ENCODE results near the gene SUPT6H.

Gene SUPT6H

DNA sequence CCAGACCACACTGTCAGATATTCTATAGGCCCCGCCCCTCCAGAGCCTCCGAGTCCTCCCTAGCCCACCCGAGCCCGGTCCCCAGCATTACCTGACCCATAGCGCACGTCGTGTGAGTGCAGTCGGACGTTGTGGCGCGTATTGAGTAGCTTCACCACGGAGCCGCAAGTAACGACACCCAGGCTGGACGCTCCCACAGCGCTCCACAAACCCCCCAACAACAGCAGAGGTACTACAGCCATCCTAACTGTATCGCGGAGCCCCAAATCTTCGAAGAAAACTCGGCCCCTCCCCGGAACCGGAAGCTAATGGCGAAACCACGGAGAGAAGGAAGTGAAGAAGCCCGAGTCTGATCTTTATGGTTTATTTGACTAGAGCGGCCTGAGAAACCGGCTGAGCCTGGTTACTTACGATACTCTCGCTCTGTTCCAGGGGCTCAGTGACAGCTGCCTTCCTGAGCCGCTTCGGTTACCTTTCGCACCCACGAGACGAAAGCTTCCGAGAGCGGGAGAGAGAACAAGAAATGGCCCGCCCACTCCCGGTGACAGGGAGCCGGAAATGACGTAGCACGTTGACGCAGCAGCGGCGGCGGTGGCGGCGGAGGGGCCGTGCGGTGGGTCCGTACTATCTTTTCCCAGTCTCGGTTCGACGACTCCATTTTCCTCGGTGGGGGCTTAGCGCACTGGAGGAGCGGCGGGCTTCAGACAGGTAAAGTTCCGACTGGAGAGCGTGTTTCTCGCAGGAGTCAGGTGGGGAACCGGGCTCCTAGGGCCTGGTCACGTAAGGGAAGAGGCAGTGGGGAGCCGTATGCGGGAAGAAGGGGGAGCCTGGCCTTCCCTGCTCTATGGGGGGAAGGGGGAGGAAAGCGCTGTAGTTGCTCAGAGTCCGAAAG is at the start of gene SUPT6H, which contains the start of gene SDF2:
TSS of gene SUPT6H (plus strand) at position 571 of the 892 bp plus-strand sequence. CDS start 11,197 bp downstream, outside the sequence.
TSS of gene SDF2 (minus strand) at position 272 of the 892 bp plus-strand sequence. CDS start at position 242, 30 bp downstream.
- peak within 1 kb of the TSS; percentile 95 for H3K4me2 ChIP-seq (ENCODE audit: low read length)
- H3K9me3 ChIP-seq (ENCODE audit: low read length), result peaks cover 3% of the 10 kb centered on the region; the same call in 1 of the 2 replicates
- H3K9me2 ChIP-seq (ENCODE audit: low read depth, low read length), result no peaks in the 10 kb centered on the region
- peak within 1 kb of the TSS; percentile 78 for H3K9ac ChIP-seq (ENCODE audit: low read length)
- H2AFZ ChIP-seq (ENCODE audit: low read length), result no peak within 1 kb of the TSS
- no peaks in the 10 kb centered on the region for H3F3A ChIP-seq (ENCODE audit: insufficient read depth, low read length)
- peaks cover 46% of the 10 kb centered on the region for H3K36me3 ChIP-seq (ENCODE audit: insufficient read depth, low read length)
- H3K79me2 ChIP-seq (ENCODE audit: insufficient read depth, low read length), result peaks cover 53% of the 10 kb centered on the region
- no peaks in the 10 kb centered on the region for H3K27me3 ChIP-seq (ENCODE audit: insufficient read depth, low read length)
- H4K20me1 ChIP-seq (ENCODE audit: insufficient read depth, low read length), result no peaks in the 10 kb centered on the region
- no peak for TF ChIP-seq EZH2 (IDR thresholded peaks at IDR 0.05; ENCODE audit: borderline replicate concordance, low read length)
- TF ChIP-seq, protein P1, sequence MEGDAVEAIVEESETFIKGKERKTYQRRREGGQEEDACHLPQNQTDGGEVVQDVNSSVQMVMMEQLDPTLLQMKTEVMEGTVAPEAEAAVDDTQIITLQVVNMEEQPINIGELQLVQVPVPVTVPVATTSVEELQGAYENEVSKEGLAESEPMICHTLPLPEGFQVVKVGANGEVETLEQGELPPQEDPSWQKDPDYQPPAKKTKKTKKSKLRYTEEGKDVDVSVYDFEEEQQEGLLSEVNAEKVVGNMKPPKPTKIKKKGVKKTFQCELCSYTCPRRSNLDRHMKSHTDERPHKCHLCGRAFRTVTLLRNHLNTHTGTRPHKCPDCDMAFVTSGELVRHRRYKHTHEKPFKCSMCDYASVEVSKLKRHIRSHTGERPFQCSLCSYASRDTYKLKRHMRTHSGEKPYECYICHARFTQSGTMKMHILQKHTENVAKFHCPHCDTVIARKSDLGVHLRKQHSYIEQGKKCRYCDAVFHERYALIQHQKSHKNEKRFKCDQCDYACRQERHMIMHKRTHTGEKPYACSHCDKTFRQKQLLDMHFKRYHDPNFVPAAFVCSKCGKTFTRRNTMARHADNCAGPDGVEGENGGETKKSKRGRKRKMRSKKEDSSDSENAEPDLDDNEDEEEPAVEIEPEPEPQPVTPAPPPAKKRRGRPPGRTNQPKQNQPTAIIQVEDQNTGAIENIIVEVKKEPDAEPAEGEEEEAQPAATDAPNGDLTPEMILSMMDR (IDR thresholded peaks at IDR 0.05; ENCODE audit: low read length), result no peak
- H3K4me3 ChIP-seq (ENCODE audit: low read depth, low read length, poor library complexity, severe bottlenecking), result peak within 1 kb of the TSS; percentile 85
- H3K4me1 ChIP-seq (ENCODE audit: insufficient read depth, low read length, severe bottlenecking), result peaks cover 35% of the 10 kb centered on the region
- H3K27ac ChIP-seq (ENCODE audit: low read depth, low read length, poor library complexity, severe bottlenecking), result peak within 1 kb of the TSS; percentile 88

DNA sequence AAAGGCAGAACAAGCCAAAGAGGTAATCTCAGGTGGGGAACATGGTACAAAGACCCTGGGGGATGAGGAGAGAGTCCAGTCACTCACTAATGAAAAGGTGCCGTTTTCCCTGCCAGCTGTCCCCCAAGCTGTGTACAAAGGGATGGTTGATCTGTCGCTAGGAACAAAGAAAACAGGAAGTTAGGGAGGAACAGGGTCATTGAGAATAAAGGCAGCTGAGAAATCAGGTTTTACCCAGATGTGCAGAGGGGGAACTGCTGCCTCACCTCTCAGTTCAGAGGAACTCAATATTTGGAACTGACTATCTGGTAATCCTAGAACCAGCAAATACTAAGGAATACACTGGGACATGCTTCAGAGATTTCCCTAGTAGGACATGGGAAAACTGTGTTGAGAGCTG is 49.5 kb upstream of the SUPT6H start:
- H3K9me2 ChIP-seq (ENCODE audit: low read depth, low read length), result no peaks in the 10 kb centered on the region
- H3K27ac ChIP-seq (ENCODE audit: low read depth, low read length, poor library complexity, severe bottlenecking), result no peak overlapping the region
- peaks cover 81% of the 10 kb centered on the region for H3K36me3 ChIP-seq (ENCODE audit: insufficient read depth, low read length)
- no peak overlapping the region for H3K4me3 ChIP-seq (ENCODE audit: low read depth, low read length, poor library complexity, severe bottlenecking)
- H3K9me3 ChIP-seq (ENCODE audit: low read length), result no peaks in the 10 kb centered on the region
- H3K4me2 ChIP-seq (ENCODE audit: low read length), result no peak overlapping the region
- H2AFZ ChIP-seq (ENCODE audit: low read length), result no peak overlapping the region
- H3K9ac ChIP-seq (ENCODE audit: low read length), result no peak overlapping the region
- H4K20me1 ChIP-seq (ENCODE audit: insufficient read depth, low read length), result no peaks in the 10 kb centered on the region
- H3K4me1 ChIP-seq (ENCODE audit: insufficient read depth, low read length, severe bottlenecking), result no peaks in the 10 kb centered on the region
- no peak for TF ChIP-seq EZH2 (IDR thresholded peaks at IDR 0.05; ENCODE audit: borderline replicate concordance, low read length)
- TF ChIP-seq, protein P1 (IDR thresholded peaks at IDR 0.05; ENCODE audit: low read length), result no peak
- H3K79me2 ChIP-seq (ENCODE audit: insufficient read depth, low read length), result no peaks in the 10 kb centered on the region
- no peaks in the 10 kb centered on the region for H3K27me3 ChIP-seq (ENCODE audit: insufficient read depth, low read length)
- no peaks in the 10 kb centered on the region for H3F3A ChIP-seq (ENCODE audit: insufficient read depth, low read length)

GRCh38 chr17:28612936-28613872 is 48.8 kb upstream of the SUPT6H start:
- Histone ChIP-seq H3K9me3 (ENCODE audit: low read length) (no peaks in the 10 kb centered on the region), H3K4me3 (ENCODE audit: low read depth, low read length, poor library complexity, severe bottlenecking) (no peak overlapping the region), H2AFZ (ENCODE audit: low read length) (no peak overlapping the region), H3K9ac (ENCODE audit: low read length) (no peak overlapping the region), H3K27ac (ENCODE audit: low read depth, low read length, poor library complexity, severe bottlenecking) (no peak overlapping the region), H3K4me2 (ENCODE audit: low read length) (no peak overlapping the region), H3K79me2 (ENCODE audit: insufficient read depth, low read length) (no peaks in the 10 kb centered on the region), H3F3A (ENCODE audit: insufficient read depth, low read length) (no peaks in the 10 kb centered on the region), H3K9me2 (ENCODE audit: low read depth, low read length) (no peaks in the 10 kb centered on the region), H3K36me3 (ENCODE audit: insufficient read depth, low read length) (peaks cover 85% of the 10 kb centered on the region), H3K4me1 (ENCODE audit: insufficient read depth, low read length, severe bottlenecking) (no peaks in the 10 kb centered on the region), H3K27me3 (ENCODE audit: insufficient read depth, low read length) (no peaks in the 10 kb centered on the region), H4K20me1 (ENCODE audit: insufficient read depth, low read length) (no peaks in the 10 kb centered on the region)
- TF ChIP-seq, protein P1 (IDR thresholded peaks at IDR 0.05; ENCODE audit: low read length), result peak; percentile 67
- TF ChIP-seq EZH2 (IDR thresholded peaks at IDR 0.05; ENCODE audit: borderline replicate concordance, low read length), result no peak

Data from OCI-LY1 (cell line).